UCSD-AML1 (cell line): ENCODE results near the gene ASH1L.
"Not testable (repeated sequence)": the region's sequence is repeated elsewhere in the genome, so short reads cannot be mapped to it uniquely, and the experiment has no call there.

ENCODE experiments used
- DNase-seq: peaks from one replicate; lab custom pipeline; 2025; ENCODE audit not compliant: unreplicated experiment; lab: John Stamatoyannopoulos, UW

The ASH1L gene

GRCh38 chr1:155313261-155313660 is 249.3 kb downstream of the ASH1L start:
- DNase-seq: no peak

- DNase-seq: no peak
Measured at GRCh38 chr1:155309423-155310021, 253.1 kb downstream of the ASH1L start.

- peak; percentile 98 for DNase-seq
Measured at GRCh38 chr1:155308493-155309422, 253.8 kb downstream of the ASH1L start, which contains the start of gene FDPS. FDPS (plus strand) TSS chr1:155308866; CDS start chr1:155309790, 924 bp downstream.

GRCh38 chr1:155307247-155307740 is 255.3 kb downstream of the ASH1L start:
- DNase-seq: no peak

GRCh38 chr1:155305881-155306391 is 256.7 kb downstream of the ASH1L start:
- DNase-seq: no peak

- DNase-seq: no peak
Measured at GRCh38 chr1:155304558-155305063, 258.0 kb downstream of the ASH1L start.

- DNase-seq: no peak
Measured at GRCh38 chr1:155301342-155301841, 261.2 kb downstream of the ASH1L start, which contains the start of gene PKLR. PKLR (minus strand) TSS chr1:155301438; CDS start chr1:155301395, 43 bp downstream.

GRCh38 chr1:155300553-155301329 is 261.9 kb downstream of the ASH1L start:
- no peak for DNase-seq

GRCh38 chr1:155300024-155300423 is 262.6 kb downstream of the ASH1L start:
- no peak for DNase-seq

GRCh38 chr1:155297384-155297783 is 265.2 kb downstream of the ASH1L start:
- no peak for DNase-seq

GRCh38 chr1:155296661-155297060 is 265.9 kb downstream of the ASH1L start:
- DNase-seq: no peak

- no peak for DNase-seq
Measured at GRCh38 chr1:155295942-155296267, 266.7 kb downstream of the ASH1L start.

GRCh38 chr1:155295183-155295941 is 267.2 kb downstream of the ASH1L start:
- DNase-seq: no peak

GRCh38 chr1:155294520-155295182 is 268.0 kb downstream of the ASH1L start:
- DNase-seq: no peak

- no peak for DNase-seq
Measured at GRCh38 chr1:155293086-155293749, 269.4 kb downstream of the ASH1L start.

GRCh38 chr1:155291006-155291405 is 271.6 kb downstream of the ASH1L start:
- DNase-seq: not testable (repeated sequence)

- no peak for DNase-seq
Measured at GRCh38 chr1:155287987-155288543, 274.5 kb downstream of the ASH1L start.

GRCh38 chr1:155286544-155286943 is 276.1 kb downstream of the ASH1L start:
- no peak for DNase-seq
